ENCODE measurements around the gene HMGCS2.
"Not testable (repeated sequence)": the region's sequence is repeated elsewhere in the genome, so short reads cannot be mapped to it uniquely, and the experiment has no call there.

HMGCS2 gene

DNA sequence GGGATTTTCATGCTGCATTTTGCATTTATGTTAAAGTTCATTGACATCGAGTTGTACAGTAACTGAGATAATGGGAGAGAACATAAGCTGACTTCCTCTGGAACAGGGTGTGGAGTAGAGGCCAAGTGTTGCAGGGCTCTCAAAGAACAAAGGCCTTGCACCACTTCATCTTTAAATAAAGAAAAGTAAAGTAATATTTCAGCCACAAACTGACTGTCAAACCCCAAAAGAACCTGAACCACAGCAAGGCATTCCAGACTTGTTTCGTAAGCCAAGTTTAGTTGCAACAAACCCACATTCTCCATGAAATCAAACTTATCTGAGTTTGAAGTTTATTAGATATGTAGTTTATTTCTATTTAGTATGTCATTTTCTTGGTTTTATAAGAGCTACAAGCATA lies 19.1 kb upstream of the HMGCS2 start:
- DNase-seq: no peak

DNA sequence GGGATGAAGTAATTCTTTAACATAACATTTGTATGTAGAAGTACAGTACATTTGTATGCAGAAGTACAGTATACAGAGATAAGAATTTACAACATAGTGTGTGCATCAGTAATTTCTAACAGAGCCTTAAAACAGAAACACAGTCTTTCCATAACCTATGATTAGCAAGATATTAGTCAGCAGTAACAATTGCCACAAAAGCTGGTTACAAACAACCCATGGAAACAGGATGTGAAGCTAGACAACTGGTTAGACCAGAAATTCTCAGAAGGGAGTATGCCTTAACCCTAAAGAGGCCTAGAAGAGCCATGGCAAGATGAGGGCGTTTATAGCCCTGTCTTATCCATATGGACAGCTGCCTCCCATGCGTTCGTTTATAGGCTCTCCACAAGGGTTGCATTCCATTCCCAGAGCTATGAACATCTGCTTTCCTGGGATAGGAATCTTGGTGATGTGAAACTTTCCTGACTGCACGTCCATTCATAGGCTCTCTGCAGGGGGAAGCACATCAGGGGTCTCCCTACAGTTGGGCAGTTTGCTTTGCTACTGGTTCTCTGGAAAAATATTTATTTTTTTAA lies 17.9 kb upstream of the HMGCS2 start:
- DNase-seq: peak; percentile 68

DNA sequence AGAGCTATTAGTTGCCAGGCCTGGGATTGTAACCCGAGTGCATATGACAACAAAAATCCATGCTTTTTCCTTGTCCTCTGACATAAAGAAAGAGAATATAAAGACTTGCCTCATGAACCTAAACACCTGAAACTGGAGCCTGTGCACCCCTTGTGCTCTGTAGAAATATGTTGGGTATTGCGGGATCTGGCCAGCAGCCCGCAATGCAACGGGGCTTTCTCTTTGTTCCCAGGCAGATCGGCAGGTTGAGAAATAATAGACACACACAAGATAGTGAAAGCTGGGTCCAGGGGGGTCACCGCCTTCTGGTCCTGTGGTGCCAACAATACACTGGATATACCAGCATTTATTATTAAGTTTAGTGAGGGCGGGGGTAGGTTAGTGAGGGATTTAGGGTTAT lies 17.3 kb upstream of the HMGCS2 start:
- not testable (repeated sequence) for DNase-seq

DNA sequence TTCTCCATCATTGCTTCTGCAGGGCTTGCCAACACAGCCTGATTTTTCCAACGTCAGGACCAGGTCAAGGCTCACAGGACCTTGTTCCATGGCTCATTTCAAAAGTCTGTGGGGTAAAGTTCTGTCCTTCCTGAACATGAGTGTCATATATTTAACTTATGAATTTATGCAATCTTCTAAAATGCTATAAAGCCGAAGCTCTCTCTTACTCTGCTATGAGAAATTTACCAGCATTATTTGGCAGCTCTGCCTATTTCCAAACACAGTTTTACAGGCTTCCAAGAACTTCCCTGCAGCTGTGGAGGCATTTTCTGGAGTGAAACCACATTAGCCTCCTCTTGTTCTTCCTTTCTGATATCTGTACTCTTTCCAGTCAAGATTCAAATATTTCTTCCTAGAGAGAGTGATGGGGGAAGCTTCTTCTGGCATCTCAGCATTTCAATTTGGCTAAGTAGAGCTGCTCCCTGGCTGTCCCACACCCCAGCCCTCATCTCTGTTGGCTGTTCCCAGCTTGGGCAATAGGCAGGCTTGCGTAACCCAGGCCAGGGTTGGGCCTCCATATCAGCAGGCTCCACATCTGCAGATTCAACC lies 15.6 kb upstream of the HMGCS2 start:
- DNase-seq: no peak

DNA sequence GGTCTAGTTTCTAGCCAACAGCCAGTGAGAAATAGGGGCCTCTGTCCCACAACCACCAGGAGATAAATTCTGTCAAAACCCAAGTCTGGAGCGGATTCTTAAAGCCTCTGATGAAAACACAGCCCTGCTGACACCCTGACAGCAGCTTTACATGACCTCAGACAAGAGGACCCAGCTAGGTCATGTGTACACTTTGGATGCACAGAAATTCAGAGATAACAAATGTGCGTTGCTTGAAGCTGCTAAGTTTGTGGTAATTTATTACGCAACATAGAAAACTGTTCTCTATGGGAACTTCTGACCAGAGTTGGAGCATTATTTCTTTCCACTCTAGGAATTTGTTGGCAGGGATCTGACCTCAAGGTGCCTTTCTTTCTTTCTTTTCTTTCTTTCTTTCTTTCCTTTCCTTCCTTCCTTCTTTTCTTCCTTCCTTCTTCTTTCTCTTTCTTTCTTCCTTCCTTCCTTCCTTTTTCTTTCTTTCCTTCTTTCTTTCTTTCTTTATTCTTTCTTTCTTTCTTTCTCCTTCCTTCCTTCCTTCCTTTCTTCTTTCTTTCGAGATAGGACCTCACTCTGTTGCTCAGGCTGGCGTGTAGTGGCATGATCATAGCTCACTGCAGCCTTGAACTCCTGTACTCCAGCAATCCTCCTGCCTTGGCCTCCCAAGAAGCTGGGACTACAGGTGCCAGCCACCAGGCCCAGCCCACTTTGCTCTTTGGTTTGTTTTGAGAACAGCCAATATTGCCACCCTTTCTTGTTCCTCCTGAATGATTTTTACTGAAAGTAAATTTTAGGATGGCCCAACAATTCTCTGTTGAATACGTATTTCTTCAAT lies 14.9 kb upstream of the HMGCS2 start:
- DNase-seq: no peak

DNA sequence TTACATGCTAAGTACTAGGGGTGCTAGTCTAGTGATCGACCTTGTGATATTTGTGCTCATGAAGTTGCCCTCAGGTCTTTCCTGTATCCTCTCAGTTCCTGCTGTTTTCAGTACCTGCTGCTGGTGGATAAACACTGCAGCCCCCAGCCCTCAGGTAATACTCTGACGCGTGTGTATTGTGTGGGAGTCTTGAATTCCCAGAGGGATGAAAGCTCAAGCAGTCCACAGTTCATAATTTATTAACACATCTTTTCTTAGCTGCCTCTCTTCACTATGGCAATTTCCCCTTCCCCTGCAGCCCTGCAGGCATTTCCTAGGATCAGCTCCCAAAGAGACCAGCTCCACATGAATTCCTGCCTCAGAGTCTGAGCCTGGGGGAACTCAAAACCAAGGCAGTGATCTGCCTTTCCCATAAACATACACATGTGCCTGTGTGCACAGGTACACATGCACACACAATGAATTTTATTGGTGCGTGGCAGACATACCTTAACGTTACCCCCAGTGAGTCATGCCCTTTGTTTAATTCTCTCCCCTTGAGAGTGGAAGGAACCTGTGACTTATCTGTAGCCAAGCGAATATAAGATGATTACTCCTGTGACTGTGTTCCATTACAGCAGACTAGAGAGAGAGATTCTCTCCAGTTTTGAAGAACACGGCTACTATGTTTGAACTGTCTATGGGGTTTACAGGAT lies 14.1 kb upstream of the HMGCS2 start:
- no peak for DNase-seq

DNA sequence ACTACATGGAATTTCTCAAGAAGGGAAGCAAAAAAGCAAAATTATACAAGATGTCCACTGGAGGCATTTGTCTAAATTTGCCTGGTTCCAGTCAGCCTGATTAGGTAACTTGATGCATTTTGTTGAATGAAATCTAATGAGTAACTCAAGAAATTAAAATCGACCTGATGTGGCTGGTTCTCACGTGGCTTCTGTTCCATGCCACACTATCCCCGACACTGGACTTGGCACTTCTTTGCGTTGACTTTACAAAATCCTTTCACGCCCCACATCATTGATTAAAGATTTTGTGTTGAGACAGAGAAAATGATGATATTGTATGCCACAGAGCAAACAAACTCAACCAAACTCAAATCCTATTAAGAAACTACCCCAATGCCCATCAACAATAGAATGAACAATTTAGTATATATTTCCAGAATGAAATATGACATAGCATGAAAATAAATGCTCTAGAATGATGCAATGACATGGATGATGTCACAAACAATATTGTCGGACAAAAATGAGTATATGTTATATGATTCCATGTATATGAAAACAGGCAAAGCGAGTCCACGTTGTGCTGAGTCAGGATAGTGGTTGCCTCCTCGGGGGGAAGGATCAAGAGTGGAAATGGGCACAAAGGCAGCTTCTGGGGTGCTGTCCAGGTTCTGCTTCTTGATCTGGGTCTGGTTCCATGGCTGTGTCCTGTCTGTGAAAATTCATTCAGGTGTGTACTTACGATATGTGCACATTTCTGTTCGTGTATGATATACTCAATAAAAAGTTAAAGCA lies 12.9 kb upstream of the HMGCS2 start:
- no peak for DNase-seq

DNA sequence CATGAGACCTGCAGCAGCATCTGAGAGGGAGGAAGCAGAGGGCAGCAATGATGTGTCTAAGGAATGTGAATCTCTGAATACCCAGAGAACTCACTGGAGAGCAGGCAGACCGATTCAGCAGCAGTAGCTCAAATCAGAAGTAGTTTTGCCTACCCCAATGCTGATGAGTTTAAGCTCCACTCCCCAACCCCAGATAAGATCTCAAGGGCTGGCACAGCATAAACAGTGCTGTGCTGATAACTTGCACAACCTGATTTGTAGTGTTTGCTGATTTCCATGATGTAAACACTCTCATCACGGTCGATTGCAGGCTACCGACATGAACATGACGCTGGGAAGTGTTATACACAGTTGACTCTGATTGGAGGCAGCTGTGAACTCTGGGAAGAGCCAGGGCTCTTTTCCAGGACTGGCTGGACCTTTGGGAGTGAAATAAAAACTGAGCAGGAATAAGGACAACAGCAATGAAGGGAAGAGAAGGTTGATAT lies 11.2 kb upstream of the HMGCS2 start:
- DNase-seq: no peak

DNA sequence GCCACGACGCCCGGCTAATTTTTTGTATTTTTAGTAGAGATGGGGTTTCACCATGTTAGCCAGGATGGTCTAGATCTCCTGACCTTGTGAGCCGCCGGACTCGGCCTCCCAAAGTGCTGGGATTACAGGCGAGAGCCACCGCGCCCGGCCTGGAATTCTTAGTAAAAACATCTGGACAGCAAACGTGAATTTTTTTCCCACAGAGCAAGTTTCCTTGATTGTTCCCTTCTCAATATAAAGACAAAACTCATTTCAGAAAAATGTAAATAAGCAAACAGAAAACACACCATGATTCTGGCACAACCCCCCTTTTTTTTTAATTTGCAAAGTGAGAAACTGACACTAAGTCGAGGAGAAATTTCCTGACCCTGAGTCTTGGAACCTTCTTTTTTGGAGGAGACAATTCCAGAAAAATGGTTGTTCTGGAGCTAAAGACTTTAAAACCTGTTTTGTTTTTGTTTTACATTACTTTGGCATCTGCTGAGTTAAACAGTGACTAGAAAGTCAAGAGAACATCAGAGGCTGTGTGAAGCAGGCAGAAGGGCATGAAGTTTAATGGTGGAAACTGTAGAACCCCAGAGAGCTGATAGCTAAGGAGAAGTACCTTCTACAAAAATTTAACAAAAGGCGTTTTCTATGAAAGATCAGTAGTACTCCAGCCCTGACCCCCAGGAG lies 10.3 kb upstream of the HMGCS2 start:
- DNase-seq: no peak

DNA sequence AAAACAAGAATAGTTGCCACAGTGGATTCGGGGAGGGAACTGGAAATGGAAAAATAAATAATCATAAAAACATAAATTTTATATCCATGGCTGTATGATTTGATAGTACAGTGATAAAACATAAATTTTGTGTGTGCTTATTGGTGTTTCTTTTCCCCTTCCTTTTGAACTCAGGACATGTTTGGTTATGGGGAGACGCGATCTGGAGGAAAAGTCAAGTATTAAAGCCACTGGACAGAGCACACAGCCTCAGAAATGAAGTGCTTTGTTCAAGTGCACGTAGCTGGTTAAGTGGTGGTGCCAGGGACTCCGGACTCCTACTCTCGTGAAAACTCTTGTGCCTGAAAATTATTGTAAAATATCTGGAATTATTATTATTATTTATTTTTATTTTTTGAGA lies 9.7 kb upstream of the HMGCS2 start:
- DNase-seq: no peak

DNA sequence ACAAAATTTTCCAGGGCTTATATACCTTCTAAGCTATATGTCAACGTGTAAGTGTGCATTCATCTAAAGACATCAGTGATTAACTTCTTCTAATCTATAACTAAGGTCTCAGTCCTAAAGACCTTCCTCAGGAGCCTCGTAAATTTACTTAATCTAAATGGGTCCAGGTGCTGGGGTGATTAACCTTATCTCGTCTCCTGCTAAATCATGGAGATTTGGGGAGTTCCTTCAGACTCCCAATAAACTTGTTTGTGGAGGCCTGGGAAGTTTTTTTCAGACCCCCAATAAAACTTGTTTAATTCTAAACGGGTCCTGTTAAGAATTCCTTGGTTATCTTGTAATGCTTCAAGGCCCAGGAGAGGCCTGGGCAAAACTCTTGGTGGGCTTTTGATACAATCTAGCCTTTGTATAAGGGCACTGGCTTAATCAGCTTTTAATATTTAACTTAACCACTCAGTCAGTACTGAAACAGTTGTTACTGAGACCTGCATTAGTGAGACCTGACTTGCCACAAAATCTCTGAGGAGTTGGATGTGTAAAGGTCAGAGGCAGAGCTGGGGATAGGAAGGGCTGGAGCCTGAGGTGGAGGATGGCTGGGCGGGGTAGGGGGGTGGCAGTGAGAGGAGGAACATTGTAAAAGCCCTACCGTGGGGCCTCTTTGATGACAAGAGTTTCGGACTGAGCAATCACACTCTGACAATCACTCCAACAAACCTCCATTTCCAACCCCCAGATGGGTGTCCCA lies 6.2 kb upstream of the HMGCS2 start:
- no peak for DNase-seq

DNA sequence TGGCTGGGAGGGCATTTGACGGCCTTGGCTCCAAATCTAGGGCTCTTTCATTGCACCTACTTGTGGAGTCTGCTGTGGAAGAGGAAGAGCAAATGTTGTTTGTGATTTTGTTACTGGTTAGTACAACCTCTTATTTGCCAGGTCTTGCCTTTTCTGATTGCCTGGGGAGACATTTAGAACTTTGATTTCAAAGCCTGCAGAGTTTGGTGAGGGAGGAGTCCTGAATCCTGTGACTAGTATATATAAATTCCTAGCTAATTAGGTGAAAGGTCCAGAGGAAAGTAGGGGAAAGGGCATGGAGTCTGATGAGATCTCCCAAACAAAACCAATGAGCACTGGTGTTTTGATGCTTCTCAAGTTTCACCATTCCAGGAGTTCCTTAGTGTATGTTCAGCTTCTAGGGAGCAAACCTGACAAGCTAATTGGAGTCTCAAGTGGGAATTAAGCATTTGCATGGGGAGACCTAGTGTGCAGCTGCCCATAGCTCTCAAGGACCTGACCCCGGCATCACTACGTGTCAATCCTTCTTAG lies 5.1 kb upstream of the HMGCS2 start:
- no peak for DNase-seq

DNA sequence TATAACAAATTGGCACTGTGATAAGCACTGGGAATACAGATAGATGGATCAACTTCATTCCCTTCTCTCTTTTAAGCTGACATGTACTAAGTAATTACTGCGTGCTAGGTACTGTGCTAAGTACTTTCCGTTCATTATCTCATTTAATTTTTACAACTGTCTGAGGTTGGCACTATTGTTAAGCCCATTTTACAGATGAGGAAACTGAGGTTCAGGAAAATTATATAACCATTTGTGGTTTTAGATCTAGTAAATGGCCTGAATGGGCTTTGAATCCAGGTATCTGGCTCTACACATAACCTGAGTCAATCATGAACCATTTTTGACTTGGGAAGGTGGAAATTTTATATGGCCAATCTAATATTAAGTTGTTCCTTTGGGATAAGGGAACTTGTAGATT lies 3.6 kb upstream of the HMGCS2 start:
- no peak for DNase-seq

DNA sequence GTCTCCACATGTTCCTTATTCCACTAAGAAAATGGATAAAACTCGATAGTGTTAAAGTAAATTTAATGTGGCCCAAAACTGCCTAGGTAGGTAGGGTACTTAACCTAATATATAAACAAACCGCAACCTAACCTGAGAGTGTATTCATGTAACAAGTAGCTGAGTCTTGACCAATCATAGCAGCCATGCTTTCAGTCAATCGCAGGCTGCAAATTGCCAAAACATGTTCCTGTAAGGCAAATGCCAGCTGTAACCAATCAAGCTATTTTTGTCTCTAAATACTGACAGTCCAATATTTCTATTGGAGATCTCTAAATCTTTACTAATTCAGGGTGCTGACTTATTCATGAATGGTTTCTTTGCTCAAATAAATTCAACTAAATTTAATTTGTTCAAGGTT lies 3.1 kb upstream of the HMGCS2 start:
- DNase-seq: no peak

DNA sequence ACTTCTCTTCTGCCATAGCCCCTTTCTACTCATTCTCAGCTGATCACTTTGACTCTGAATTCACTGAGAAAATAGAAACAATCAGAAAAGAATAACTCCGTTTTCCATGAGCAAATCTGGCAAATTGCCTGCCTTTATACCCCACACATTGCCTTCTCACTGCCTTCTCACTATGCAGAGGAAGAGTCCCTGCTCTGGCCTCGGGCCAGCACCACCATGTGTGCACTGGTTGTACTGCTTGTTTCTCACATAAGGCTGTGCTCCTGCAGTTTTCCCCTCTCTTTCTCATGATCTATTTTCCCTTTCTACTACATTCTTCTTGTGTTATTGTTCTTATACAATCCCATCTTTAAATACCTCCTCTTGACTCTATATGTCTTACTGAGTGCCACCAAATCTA lies 2.3 kb upstream of the HMGCS2 start:
- no peak for DNase-seq

DNA sequence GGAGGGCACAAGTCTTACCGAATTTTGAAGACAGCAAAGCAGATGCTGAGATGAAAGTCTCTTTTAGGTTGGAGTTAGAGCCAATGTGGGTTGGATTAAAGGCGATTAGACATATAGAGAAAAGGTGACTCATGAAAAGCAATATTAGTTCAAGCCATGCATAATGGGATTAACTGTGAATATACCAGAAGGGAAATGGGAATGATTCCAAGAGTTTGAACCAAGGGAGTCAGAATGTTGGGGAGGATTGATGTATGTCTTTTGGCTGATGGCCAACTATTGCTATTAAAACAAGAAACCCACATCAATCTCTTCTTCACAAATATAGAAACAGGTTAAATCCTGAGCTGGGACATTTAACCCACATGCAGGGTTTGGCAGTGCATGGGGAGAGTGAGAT lies 1.2 kb downstream of the HMGCS2 start:
- DNase-seq: no peak

DNA sequence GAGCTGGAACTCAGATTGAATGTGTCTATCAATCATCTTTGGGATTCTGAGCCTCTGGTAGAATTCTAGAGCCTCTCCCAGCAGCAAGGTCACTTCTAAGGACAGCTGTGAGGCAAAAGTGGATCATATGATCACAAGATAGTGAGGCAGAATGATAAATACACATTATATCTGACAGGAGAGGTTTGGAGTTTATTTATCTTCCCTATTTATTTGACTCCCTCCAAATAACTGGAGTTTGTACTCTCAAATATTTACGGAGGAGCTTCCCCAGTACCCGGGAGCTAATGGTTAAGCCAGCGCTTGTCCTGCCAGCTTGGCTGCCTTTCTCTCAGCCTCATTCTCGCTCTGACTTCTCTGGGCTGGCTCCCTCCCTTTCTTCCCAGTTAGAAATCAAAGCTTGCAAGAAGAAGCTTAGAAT lies 2.3 kb downstream of the HMGCS2 start:
- no peak for DNase-seq

DNA sequence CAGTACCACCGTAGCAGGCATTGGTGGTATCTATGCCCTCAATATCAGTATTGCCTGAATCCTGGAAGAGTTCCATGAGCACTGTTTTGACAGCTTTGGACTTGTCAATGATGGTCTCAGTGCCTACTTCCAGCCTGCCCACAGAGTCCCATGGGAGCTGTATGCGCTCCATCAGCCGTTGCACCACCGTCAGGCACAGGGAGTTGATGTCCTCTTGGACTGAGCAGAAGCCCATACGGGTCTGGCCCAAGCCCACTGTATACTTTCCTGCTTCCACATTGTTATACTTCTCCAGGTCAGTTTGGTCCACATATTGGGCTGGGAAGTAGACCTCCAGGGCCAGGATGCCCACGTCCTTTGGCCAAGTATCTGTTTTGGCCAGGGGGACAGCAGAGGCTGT lies 4.5 kb downstream of the HMGCS2 start:
- no peak for DNase-seq

DNA sequence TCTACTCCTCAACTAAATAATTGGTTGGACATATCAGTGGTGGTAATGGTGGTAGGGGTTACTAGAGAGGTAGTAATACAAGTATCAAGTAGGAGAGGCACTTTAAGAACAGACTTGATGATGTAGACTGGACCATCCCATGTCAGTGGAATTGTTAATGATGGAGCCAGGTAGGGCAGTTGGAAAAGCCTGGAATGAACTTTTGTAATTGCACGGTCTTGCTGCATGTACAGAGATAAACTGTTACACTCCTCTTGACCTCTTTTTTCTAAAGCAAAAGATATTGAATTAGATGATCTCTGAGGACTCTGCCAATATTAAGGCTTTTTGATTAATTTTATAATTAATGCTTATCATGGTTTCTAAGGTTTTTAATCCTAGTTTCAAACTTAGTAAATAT lies 5.8 kb downstream of the HMGCS2 start:
- no peak for DNase-seq

DNA sequence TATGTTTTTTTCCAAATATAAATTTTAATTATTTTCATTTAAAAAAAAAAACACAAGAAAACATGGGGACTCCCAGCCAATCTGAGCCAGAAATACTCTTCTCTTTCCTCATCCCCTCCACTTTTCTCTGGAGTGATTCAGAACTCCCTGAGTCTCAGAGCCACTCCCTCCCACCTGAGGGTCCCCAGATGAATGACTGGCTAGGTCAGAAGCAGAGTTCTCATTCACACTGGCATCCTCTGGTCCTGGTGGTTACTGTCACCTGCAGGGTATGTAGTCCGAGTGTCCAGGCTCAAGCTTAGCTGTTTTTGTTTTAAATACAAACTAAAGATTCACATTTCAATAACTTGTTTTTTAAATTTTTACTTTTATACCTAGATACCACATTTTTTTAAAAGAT lies 6.3 kb downstream of the HMGCS2 start:
- DNase-seq: no peak

DNA sequence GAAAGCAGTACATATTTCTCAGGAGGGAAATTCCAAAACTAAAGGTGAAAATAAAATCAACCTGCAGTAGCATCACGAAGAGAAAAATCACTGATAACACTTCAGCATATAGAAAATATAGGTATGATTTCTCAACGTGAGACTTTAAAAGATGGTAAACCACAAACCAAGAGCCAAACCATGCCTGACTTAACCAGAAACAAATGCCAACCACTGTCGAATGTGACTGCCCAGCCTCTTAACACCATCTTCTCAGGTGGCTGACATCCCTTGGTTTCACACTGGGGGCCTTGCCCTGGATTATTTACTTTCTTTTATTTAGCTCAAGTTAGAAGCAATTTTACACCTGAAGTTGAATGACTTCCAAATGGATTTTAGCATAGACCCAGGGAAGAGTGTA lies 10.1 kb downstream of the HMGCS2 start:
- DNase-seq: peak; percentile 40
